ENCODE data around the gene ARHGEF11. TPM values are rescaled to one million over a fixed set of nuclear protein-coding genes. Genes with fewer than 3 reads are reported as not detected.
A peak's percentile ranks its signal among the peaks of the same experiment; 100 is the strongest.

ARHGEF11 gene
- polyA plus RNA-seq, 1 experiment = 14.8 TPM

GRCh38 chr1:156924478-156925153 is 120.9 kb downstream of the ARHGEF11 start:
- Histone ChIP-seq H3K9me3 (ENCODE audit: control insufficient read depth, insufficient read depth, low read length) (no peaks in the 10 kb centered on the region), H3K4me3 (ENCODE audit: low read depth, low read length) (no peak overlapping the region), H3K27ac (ENCODE audit: low read depth, low read length) (peak overlapping the region; percentile 21), H3K27me3 (ENCODE audit: control insufficient read depth, insufficient read depth, low read length) (peaks cover 66% of the 10 kb centered on the region)
- CTCF ChIA-PET = interaction anchor here (0.7 to 3.2 kb wide), 8 partner anchors 14 to 235 kb away, joined by 3 to 8 read pairs (median 3); partner anchors contain the start of gene PEAR1
- DNase-seq (ENCODE audit: low read depth, low spot score) = no peak
- POLR2A ChIA-PET = no interaction called here
- no peak for TF ChIP-seq CTCF (IDR thresholded peaks at IDR 0.05; ENCODE audit: low read depth, low read length)

GRCh38 chr1:156923670-156924477 is 121.7 kb downstream of the ARHGEF11 start:
- Histone ChIP-seq H3K27me3 (ENCODE audit: control insufficient read depth, insufficient read depth, low read length) (peaks cover 59% of the 10 kb centered on the region), H3K9me3 (ENCODE audit: control insufficient read depth, insufficient read depth, low read length) (no peaks in the 10 kb centered on the region), H3K27ac (ENCODE audit: low read depth, low read length) (no peak overlapping the region), H3K4me3 (ENCODE audit: low read depth, low read length) (peak overlapping the region; percentile 17)
- no peak for DNase-seq (ENCODE audit: low read depth, low spot score)
- ChIA-PET CTCF (interaction anchor here (0.7 to 3.2 kb wide), 5 partner anchors 32 to 235 kb away, joined by 3 to 8 read pairs (median 3); no protein-coding TSS in a partner anchor), POLR2A (no interaction called here)
- TF ChIP-seq CTCF (IDR thresholded peaks at IDR 0.05; ENCODE audit: low read depth, low read length) = no peak

- ChIA-PET CTCF (interaction anchor here (2.7 to 4.2 kb wide), 3 partner anchors 31 to 85 kb away, joined by 7 to 62 read pairs (median 8); partner anchors contain the start of gene PEAR1), POLR2A (no interaction called here)
- Histone ChIP-seq H3K4me3 (ENCODE audit: low read depth, low read length) (peak overlapping the region; percentile 17), H3K27ac (ENCODE audit: low read depth, low read length) (no peak overlapping the region), H3K9me3 (ENCODE audit: control insufficient read depth, insufficient read depth, low read length) (no peaks in the 10 kb centered on the region; the same call in 1 of the 2 replicates), H3K27me3 (ENCODE audit: control insufficient read depth, insufficient read depth, low read length) (peaks cover 56% of the 10 kb centered on the region)
- no peak for TF ChIP-seq CTCF (IDR thresholded peaks at IDR 0.05; ENCODE audit: low read depth, low read length)
- no peak for DNase-seq (ENCODE audit: low read depth, low spot score)
Observed at GRCh38 chr1:156922986-156923669, 122.4 kb downstream of the ARHGEF11 start.

GRCh38 chr1:156921053-156921529 is 124.5 kb downstream of the ARHGEF11 start:
- CTCF ChIA-PET = interaction anchor here (0.6 to 4.2 kb wide), 6 partner anchors 10 to 232 kb away, joined by 3 to 62 read pairs (median 6); partner anchors contain the start of gene PEAR1
- TF ChIP-seq CTCF (IDR thresholded peaks at IDR 0.05; ENCODE audit: low read depth, low read length) = no peak
- no peak for DNase-seq (ENCODE audit: low read depth, low spot score)
- POLR2A ChIA-PET = no interaction called here
- Histone ChIP-seq H3K9me3 (ENCODE audit: control insufficient read depth, insufficient read depth, low read length) (no peaks in the 10 kb centered on the region; the same call in 1 of the 2 replicates), H3K4me3 (ENCODE audit: low read depth, low read length) (no peak overlapping the region), H3K27me3 (ENCODE audit: control insufficient read depth, insufficient read depth, low read length) (peaks cover 47% of the 10 kb centered on the region), H3K27ac (ENCODE audit: low read depth, low read length) (no peak overlapping the region)
